HepG2 (cell line): ENCODE data around the gene SEC31A. TPM values are rescaled to one million over a fixed set of nuclear protein-coding genes. Genes with fewer than 3 reads are reported as not detected.

ENCODE experiments used
- ARID3A ChIP-seq: IDR thresholded peaks from 2 replicates; pipeline ENCODE4 v1.6.1; 2012; ENCODE audit warnings: low read depth, low read length, improper control_type of control experiment
- ASH2L ChIP-seq: fragments of 300-600, 200-600 bp; sonication (generic); IDR thresholded peaks from 2 replicates; pipeline ENCODE4 v1.7.0; 2017; ENCODE audit warnings: low read depth, mild to moderate bottlenecking, moderate library complexity, mixed read lengths, low read length; ENCODE audit not compliant: insufficient read length
- CREB1 ChIP-seq, 2 experiments: fragments of 450-650 bp in 1 of 2; IDR thresholded peaks; 2 replicates each; pipeline ENCODE4 v1.6.1; 2016 to 2017; ENCODE audit warnings: control low read depth in 1 of 2, mild to moderate bottlenecking in 1 of 2, missing compliant biosample characterization in 1 of 2, missing genetic modification characterization in 1 of 2
- ELF3 ChIP-seq: IDR thresholded peaks from 2 replicates; pipeline ENCODE4 v1.6.1; 2016; ENCODE audit warnings: missing genetic modification reagents, missing compliant biosample characterization
- EP300 ChIP-seq, 3 experiments: sonication (generic) in 1 of 3; formaldehyde crosslinking in 1 of 3; IDR thresholded peaks; 2 replicates each; pipeline versions ENCODE4 v1.5.1 to v1.6.1; 2011 to 2020; ENCODE audit warnings: low read depth in 2 of 3, low read length in 2 of 3, borderline replicate concordance in 1 of 3, improper control_type of control experiment in 1 of 3, mild to moderate bottlenecking in 1 of 3, missing genetic modification reagents in 1 of 3, moderate library complexity in 1 of 3
- GABPA ChIP-seq, 2 experiments: IDR thresholded peaks; 2 replicates each; pipeline ENCODE4 v1.6.1; 2011 to 2016; ENCODE audit warnings: low read depth in 2 of 2, low read length in 1 of 2, missing biosample characterization in 1 of 2, missing genetic modification characterization in 1 of 2
- HMG20A ChIP-seq: IDR thresholded peaks from 2 replicates; pipeline ENCODE4 v1.6.1; 2016; ENCODE audit warnings: borderline replicate concordance
- HNRNPL ChIP-seq: fragments of 200-400 bp; formaldehyde crosslinking; IDR thresholded peaks from 2 replicates; pipeline ENCODE4 v1.6.1; 2017; ENCODE audit warnings: mild to moderate bottlenecking, low read depth, low read length
- IRX3 ChIP-seq: sonication (generic); formaldehyde crosslinking; IDR thresholded peaks from 2 replicates; pipeline ENCODE4 v1.8.1; 2023; ENCODE audit warnings: mild to moderate bottlenecking, low read depth, missing genetic modification reagents, borderline replicate concordance
- MATR3 ChIP-seq: sonication (generic); formaldehyde crosslinking; IDR thresholded peaks from 2 replicates; pipeline ENCODE4 v1.4.0; 2020; ENCODE audit warnings: missing genetic modification reagents
- NCOA2 ChIP-seq: sonication (generic); formaldehyde crosslinking; IDR thresholded peaks from 2 replicates; pipeline ENCODE4 v1.8.0; 2022; ENCODE audit warnings: inconsistent platforms
- PHF21A ChIP-seq: sonication (generic); formaldehyde crosslinking; IDR thresholded peaks from 2 replicates; pipeline ENCODE4 v1.5.0; 2020; ENCODE audit warnings: mild to moderate bottlenecking, missing genetic modification reagents
- PITX1 ChIP-seq: sonication (generic); formaldehyde crosslinking; IDR thresholded peaks from 2 replicates; pipeline ENCODE4 v1.5.1; 2020; ENCODE audit warnings: mild to moderate bottlenecking, missing genetic modification reagents
- PTBP1 ChIP-seq: fragments of 200-400 bp; formaldehyde crosslinking; IDR thresholded peaks from 2 replicates; pipeline ENCODE4 v1.6.1; 2018; ENCODE audit warnings: low read length, low read depth; ENCODE audit not compliant: poor library complexity, severe bottlenecking
- RBM22 ChIP-seq: fragments of 200-400 bp; formaldehyde crosslinking; optimal IDR thresholded peaks from 2 replicates; pipeline ENCODE3; 2017; ENCODE audit warnings: mild to moderate bottlenecking, low read length, moderate library complexity
- USF2 ChIP-seq, 2 experiments: sonication (generic) in 1 of 2; formaldehyde crosslinking in 1 of 2; IDR thresholded peaks; 2 replicates each; pipeline versions ENCODE4 v1.5.1 to v1.6.1; 2011 to 2020; ENCODE audit warnings: borderline replicate concordance in 1 of 2, low read depth in 1 of 2, low read length in 1 of 2, mild to moderate bottlenecking in 1 of 2, missing genetic modification reagents in 1 of 2, moderate library complexity in 1 of 2
- ZBTB10 ChIP-seq: sonication (generic); formaldehyde crosslinking; IDR thresholded peaks from 2 replicates; pipeline ENCODE4 v1.4.0; 2020; ENCODE audit warnings: missing genetic modification reagents, borderline replicate concordance
- ZNF691 ChIP-seq: sonication (generic); formaldehyde crosslinking; IDR thresholded peaks from 2 replicates; pipeline ENCODE4 v1.4.0; 2020; ENCODE audit warnings: missing genetic modification reagents, low read depth, mild to moderate bottlenecking, borderline replicate concordance
- ZNF724P ChIP-seq: sonication (generic); formaldehyde crosslinking; IDR thresholded peaks from 2 replicates; pipeline ENCODE4 v1.8.0; 2022; ENCODE audit warnings: missing genetic modification reagents, borderline replicate concordance
- polyA plus RNA-seq, 8 experiments: library from polyadenylated mRNA; depleted of rRNA in 3 of 8; stranded (reverse) in 7 of 8; unstranded in 1 of 8; fragments of >200 nt; fragmentation: Illumina TruSeq in 4 of 8; extraction: Trizol in 4 of 8; gene quantifications; 2 replicates each; pipeline versions ENCODE4 v1.2.1 to v1.2.3, GENCODE V29; 2011 to 2016; ENCODE audit warnings: low read depth in 4 of 8, missing spikeins in 1 of 8, mixed read lengths in 1 of 8; ENCODE audit not compliant: insufficient read depth in 1 of 8
- total RNA-seq, 5 experiments: library from RNA; depleted of rRNA; stranded (reverse); fragments of >200 nt; fragmentation: Illumina TruSeq; extraction: Trizol; gene quantifications; 2 replicates each; pipeline ENCODE4 v1.2.3, GENCODE V29; 2016; ENCODE audit warnings: low read depth in 1 of 5

The SEC31A gene
- total and polyA plus RNA-seq, 2 of the 13 experiments (the other 11 are each of a cell fraction or from before 2014, with no cell fraction given) = 231 to 435 TPM

GRCh38 chr4:82886147-82886942, 4.6 kb downstream of the SEC31A start (continued):
- TF ChIP-seq HNRNPL (no peak), NCOA2 (CRISPR knock-in tag) (0 out of 2 replicates have a peak, but pooled peaks have one; percentile 14), EP300 (IDR thresholded peaks at IDR 0.05; ENCODE audit: low read depth in 2 of 2, low read length in 2 of 2) (peak in 1 of 2 experiments; percentile 28; a peak in 1 of 4 replicates), EP300 (CRISPR knock-in tag; IDR thresholded peaks at IDR 0.05; ENCODE audit: borderline replicate concordance) (no peak), IRX3 (CRISPR knock-in tag) (no peak), PTBP1 (no peak), CREB1 (IDR thresholded peaks at IDR 0.05) (0 out of 2 replicates have a peak, but pooled peaks have one; percentile 9), CREB1 (CRISPR knock-in tag; IDR thresholded peaks at IDR 0.05) (peak; percentile 60), PITX1 (CRISPR knock-in tag) (peak; percentile 77), GABPA (IDR thresholded peaks at IDR 0.05; ENCODE audit: low read depth, low read length) (no peak), GABPA (CRISPR knock-in tag; IDR thresholded peaks at IDR 0.05; ENCODE audit: low read depth) (0 out of 2 replicates have a peak, but pooled peaks have one; percentile 13), ZBTB10 (CRISPR knock-in tag) (no peak), MATR3 (CRISPR knock-in tag) (no peak), ELF3 (CRISPR knock-in tag) (no peak), ARID3A (peak; percentile 69), ZNF691 (CRISPR knock-in tag) (peak; percentile 94), ASH2L (peak; percentile 17), ZNF724P (no peak), PHF21A (CRISPR knock-in tag) (no peak), USF2 (IDR thresholded peaks at IDR 0.05; ENCODE audit: low read depth, low read length) (no peak), USF2 (CRISPR knock-in tag; IDR thresholded peaks at IDR 0.05; ENCODE audit: borderline replicate concordance) (no peak), RBM22 (peak; percentile 49), HMG20A (0 out of 2 replicates have a peak, but pooled peaks have one; percentile 14)
